GM19023 (cell line): ENCODE results near the gene FILIP1L.
"Not testable (repeated sequence)": the region's sequence is repeated elsewhere in the genome, so short reads cannot be mapped to it uniquely, and the experiment has no call there.

Experiments
- ATAC-seq: cut with Tn5 transposase; IDR thresholded peaks from one replicate; pipeline ENCODE4 v1.9.1; 2021; ENCODE audit warnings: mild to moderate bottlenecking, moderate library complexity; ENCODE audit not compliant: unreplicated experiment

FILIP1L gene

DNA sequence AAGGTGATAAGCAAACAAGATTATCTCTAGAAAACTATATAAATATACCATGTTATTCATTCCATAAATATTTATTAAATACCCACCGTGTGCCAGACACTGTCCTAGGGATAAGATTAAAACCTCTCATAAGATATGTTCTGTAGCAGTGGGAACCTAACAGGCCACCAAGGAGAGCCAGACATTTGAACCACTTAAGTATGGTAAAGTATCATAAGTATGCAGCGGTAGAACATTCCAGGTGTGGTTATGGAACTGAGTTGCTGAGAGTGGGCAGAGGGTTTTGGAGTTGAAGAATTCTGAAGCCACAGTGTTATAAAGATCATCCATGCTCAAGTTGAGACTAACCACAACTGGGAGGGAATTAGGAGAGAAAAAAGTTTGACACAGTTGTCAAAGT, 14.7 kb downstream of the FILIP1L start:
- no peak for ATAC-seq

DNA sequence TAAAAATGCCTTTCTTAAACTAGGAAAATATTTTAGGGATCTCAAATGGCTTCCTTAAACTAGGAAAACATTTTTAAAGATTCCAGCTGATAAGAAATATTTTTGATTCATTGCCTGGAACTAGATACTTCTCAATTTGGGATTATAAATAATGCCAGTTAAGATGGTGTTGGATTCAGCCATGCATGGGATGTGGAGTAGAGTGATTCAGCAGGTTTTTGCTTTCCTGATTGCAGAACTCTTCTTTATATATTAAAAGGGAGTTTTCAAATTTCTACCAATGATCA, 15.6 kb downstream of the FILIP1L start:
- ATAC-seq, result no peak

DNA sequence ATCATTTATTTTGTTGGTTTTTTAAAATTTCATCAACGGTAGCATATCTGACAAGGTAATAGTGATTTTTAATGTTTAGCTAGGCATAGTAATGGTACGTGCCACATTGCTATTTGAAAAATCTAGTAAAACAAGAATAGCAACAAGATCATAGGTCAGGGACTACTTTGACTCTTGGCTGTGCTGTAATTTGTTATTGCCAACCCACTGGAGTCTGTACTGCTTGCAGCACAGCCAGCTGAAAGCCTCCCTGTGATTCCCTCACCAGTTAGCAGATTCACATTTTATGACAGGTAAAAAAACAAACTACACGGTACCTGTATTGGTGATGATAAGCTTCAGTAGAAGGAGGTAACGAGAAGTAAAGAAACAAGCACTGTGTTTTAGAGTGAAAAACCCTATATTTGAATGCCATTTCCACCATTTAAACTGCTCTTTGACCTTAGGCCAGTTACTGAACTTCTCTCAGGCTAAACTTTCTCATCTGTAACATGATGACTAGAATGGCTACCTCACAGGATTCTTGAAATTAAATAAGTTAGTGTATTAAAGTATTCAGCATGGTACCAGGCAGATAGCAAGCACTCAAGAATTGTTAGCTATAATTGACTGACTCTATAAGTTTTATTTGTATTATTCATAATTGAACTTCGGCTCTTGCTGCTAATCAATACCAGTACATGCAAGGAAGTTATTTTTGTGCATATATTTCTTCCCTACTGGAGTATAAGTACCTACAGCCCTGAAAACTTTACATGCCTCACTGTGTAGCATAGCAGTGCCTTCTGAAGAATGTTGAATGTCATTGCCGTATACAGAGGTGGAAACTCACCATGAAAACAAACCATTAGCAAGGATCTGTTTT, 16.1 kb downstream of the FILIP1L start:
- ATAC-seq, result no peak

DNA sequence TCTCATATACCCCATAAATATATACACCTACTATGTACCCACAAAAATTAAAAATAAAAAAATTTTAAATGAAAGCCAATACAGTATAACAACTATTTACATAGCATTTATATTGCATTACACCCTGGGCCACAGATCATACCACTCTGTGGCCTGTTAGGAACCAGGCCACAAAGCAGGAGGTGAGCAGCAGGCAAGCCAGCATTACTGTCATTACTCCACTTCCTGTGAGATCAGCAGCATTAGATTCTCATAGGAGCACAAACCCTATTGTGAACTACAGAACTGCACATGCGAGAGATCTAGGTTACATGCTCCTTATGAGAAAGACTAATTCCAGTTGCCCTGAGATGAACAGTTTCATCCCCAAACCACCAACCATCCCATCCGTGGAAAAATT, 17.4 kb downstream of the FILIP1L start:
- no peak for ATAC-seq

DNA sequence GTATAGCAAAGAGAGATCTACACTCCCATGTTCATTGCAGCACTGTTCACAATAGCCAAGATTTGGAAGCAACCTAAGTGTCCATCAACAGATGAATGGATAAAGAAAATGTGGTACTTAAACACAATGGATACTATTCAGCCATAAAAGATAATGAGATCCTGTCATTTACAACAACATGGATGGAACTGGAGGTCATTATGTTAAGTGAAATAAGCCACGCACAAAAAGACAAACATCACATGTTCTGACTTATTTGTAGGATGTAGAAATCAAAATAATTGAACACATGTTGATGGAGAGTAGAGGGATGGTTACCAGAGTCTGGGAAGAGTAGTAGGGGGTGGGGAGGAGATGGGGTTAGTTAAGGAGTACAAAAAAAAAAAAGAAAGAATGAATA, 18.0 kb downstream of the FILIP1L start:
- not testable (repeated sequence) for ATAC-seq

DNA sequence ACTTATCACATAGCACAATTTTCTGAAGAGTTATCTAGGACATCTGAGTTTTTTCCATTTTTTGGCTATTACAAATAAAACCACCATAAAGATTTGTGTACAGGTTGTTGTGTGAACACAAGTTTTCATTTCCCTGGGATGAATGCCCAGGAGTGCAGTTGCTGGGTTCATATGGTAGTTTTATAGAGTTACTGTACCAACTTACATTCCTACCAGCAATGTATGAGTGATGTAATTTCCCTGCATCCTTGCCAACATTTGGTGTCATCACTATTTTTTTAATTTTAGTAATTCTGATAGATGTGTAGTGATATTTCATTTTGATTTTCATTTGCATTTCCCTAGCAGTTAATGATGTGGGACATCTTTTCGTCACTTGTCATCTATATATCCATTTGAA, 20.5 kb downstream of the FILIP1L start:
- no peak for ATAC-seq

DNA sequence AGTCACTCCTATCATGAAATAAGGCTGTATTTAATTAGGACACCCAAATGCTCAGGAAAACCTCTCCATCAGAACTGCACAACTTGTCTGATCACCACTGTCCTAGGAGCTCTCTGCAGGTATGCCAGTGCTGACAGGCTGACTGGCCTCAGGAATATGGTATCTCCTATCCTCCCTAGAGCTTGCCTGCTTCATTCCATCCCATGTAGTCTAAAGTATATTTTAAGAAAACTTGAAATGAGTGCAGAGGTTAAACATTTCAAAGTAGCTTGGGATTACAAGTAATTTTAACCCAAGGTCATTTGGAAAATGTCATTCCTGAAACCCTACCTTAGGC, 23.7 kb downstream of the FILIP1L start:
- peak; percentile 9 for ATAC-seq

DNA sequence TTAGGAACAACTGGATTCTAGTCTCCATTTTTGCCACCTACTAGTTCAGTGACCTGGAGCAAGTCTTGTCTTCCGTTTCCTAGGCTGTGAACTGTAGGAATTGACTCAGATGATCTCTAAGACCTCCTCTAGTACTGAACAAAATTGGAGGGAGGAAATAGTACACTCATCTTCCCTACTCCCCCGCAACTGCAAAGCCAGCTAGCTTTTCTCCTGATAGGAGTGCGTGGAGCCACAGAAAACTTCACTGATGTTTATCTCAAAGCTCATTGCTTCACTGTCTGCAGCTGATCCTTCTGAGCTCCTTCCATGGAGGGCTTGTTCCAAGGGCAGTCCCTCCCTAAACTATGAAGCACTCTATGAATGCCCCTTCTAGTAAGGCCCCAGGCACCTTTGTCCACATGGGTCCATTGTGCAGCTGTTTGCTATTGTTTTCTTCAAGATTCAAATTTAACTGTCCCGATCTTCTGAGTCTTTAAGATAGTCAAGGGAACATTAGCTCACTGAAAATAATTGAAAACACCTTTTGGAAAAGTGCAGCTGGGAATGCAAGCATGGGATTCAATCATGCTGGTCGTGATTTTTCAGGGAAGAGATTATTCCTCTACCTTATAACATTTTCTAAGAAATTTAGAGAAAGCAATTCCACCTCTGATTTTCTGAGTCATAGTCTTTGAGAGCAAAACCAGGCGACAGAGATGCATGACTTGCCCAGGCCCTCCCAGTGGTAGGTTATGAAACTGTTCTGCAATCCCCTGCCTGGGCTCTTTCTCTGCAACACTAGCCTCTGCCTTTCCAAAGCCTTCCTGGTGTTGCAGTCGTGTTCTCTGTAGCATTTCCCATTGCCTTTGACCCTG, 24.3 kb downstream of the FILIP1L start:
- ATAC-seq, result peak; percentile 80

DNA sequence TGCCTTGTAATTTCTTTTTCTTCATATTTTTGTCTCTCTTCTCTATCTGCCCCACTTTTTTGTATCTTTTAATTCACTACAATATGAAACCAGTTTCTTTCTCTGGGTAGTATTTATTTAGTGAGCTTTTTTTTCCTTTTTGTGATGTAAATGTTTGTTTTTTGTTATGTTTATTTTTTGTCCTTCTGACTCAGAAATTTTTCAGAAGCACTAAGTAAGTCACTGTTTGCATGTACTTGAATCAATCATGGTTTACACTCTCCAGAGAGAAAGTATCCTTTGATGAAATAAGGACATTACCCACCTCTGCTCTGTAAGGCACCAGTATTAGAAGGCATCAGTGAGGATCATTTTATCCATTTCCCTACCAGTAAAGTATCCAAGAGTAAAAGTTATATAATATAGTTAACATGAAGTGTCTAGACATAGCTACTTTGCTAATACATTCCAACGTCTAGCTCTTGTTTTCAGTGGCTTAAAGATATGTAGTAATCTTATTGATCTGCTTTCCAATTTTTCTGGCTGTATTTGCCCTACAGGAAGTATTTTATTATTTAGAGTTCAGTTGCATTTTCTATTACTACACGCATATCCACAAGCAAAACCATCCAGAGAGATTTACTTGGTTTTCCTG, 25.4 kb downstream of the FILIP1L start:
- no peak for ATAC-seq

DNA sequence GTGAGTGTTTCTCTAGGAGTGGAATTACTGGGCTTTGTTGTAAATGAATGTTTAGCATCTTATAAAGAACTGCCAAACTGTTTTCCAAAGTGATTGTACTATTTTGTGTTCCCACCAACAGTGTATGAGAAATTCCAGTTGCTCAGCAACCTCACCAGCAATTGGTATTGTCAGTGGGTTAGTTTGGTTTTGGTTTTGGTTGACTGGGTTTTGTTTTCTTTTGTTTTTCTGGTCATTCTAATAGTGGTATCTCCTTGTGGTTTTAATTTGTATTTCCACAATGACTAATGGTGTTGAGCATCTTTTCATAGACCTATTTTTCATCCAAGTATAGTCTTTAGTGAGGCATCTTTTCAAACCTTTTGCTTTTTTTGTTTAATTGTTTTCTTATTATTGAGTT, 27.1 kb downstream of the FILIP1L start:
- peak; percentile 90 for ATAC-seq

DNA sequence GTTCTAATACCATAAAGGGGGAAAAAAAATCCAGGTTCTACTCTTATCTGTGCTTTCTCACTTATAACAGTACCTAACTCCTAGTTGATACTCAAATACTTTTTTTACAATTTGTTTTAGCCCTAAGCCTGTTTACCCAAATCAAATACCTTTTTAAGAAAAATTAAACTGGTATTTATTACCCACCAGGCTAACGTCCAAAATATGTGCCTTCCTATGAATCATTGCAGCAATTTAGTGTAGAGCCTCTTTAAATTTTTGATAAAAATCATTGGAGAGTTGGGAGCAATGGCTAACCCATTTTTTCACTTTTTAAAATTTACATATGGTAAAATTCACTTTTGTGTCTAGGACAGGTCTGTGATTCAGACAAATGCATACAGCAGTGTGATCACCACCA, 27.9 kb downstream of the FILIP1L start:
- no peak for ATAC-seq

DNA sequence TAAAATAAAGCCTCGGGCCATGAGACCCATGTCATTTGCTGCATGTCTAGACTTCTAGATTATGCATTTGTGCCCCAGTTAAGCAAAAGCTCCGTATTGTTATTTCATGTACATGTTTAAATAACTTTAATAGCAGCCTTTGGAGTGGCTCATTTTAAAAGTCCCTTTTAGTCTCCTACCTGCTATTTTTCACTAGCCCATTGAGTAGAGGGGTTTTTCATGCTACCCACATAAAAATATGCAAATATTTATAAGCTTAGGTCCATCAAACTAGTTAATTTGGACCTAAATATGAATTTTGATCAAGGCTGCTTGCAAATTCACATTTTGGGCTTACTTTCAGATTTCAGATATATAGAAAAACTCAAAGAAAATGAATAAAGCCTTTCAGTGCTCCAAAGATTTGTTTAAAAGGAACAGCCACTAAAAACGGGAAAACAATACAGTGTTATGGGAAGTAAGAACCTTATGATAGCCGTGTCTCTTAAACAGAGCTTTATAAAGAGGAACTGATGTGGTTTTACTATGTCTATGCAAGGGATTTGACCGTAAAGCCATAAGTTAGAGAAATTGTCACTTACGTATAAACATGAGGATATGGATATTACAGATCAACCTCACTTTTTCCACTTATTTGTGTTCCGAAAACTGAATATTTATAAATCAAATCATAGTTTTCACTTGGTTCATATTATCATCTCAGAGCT, 30.0 kb downstream of the FILIP1L start:
- ATAC-seq, result no peak

DNA sequence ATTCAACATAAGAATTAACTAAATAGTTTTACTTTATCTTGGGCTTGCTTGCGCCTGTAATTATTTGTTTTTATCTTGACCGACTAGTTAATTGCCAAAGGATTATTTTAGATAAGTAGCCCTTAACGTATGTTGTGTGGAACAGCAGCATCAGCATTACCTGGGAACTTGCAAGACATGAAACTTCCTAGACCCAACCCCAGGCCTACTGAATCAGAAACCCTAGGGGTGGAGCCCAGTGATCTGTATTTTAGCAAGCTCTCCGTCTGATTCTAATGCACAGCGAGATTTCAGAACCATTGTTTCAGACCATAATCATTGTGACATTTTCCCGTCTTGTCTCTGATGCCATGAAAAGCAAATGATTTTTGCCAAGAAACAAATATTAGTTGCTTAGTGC, 31.1 kb downstream of the FILIP1L start:
- ATAC-seq, result no peak

DNA sequence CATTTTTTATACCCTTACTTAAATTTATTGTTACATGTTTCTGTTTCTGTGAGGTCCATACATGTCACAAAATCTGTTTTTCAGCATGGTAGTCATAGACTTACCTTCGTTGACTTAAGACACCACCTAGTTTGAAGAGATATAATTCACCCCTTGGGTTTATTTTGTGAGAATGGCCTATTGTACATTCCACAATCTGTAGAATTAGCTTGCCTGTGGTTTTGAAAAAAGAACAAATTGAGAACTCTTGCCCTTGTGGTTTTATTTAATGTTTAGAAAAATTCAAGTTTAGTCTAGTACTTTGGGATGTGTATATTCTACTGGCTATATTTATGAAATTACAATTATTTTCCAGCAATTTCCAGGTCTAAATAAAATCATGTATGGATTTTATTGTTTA, 31.6 kb downstream of the FILIP1L start:
- ATAC-seq, result no peak

DNA sequence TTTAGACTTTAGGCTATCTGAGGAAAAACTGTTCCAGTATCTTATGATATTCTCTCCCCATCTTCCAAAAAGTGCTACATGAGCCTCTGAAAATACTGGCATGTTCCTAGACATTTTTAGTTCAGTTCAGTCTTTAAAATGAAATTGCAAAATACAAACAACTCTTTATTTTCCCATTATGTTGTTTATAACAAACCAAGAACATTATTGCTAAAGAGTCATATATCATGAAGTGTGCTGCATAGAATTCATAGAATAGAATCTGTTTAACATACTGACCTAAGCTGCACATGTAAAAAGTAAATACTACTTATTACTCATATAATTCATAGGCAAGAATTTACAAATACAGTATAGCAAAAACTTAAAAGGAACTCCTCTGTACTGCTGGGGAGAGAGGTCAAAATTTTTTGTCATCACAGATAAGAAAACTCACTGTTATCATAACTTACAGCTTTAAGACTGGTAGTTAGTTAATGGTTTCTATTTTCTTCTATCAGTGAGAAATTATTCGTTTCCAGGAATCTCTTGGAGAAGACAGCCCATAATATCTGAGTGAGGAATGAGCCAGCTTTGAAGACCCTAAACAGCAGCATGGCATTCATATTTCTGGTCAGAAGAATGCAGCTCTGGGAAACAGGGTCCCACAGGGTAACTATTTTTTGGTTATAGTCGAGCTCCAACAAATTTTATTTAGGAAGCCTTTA, 32.2 kb downstream of the FILIP1L start:
- no peak for ATAC-seq

DNA sequence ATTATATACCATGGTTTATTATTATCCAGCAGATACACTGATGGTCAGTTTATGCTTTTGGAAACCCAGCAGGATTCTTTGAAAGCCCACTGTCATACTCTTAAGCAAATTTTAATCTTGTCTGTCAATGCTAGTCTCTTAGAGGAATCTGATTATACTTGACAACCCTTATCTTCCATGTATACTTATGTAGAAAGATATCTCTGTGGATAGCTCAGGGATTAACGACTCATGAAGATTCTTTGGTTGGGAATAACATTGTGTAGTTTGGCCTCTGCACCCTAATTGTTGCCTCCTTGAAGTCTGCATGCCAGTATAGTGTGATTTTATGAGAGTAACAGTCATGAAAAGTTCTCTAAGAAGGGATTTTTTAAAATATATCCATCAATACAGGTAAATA, 33.0 kb downstream of the FILIP1L start:
- no peak for ATAC-seq

DNA sequence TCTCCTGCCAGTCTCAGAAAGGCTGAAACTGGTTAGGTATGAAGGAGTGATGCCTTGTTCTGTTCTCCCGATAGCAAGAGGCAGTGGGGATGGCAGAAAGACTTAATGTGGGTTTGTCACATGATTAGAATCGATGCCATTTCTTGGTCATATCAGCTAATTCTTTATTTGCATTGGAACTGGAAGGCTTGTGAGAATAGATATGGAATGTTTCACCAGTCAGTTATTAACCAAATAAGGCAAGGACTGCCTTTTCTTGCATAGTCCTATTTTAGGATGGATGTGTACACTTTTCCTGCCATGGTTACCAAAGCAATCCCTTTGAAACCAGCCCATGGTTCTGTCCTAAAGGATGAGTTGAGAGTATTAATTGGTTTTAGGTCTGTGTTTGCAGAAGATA, 33.7 kb downstream of the FILIP1L start:
- ATAC-seq, result no peak

DNA sequence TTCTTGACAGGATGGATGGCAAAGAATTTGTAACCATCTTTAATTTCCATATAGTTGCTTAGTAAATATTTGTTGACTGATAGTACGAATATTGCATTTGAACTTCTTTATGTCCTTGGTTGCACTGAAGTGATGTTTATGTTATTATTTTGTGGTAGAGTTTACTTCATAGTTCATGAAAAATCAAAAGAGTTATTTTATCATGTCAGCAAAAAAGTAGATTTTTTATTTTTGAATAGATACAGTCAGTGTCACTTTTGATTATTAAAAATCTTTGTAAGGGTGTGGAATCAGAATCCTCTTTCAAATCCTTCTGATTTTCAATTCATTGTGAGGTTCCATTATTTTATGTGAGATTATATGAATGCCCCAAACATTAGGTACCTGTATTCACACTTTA, 35.0 kb downstream of the FILIP1L start:
- no peak for ATAC-seq

DNA sequence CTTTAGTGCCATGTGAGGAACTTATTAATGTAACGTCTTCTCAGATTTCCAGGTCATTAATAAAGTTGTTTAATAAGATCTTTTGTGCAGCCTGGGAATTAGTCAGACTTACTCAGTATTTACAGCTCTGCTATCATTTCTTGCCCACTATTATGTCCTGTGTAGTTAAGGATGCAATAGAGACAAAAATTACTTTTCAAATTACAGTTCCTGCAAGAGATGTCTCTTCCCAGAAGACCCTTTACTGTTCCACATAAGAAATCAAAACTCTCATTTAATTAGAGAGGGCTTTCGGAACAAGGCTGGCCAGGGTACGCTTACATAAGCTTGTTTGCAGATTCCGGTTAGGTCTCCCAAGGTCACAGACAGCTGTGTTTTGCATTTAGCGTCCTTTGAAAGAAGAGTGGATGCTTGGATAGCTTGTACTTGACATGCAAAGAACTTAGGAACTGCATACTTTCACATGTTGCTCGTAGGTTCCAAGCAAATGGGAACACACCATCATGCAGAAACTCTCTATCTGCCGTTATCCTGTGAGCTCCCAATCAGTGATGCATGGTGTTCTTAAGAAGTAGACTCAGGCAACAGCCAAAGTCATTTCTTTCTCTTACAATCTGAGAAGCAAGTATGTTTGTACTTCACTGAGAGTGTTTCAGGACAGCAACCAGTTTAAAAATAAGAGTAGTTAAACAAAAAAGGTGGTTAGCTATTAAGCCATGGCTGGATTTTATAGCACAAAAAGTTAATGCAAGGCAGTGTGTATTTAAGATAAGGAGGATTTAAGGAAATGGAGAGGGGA, 37.4 kb downstream of the FILIP1L start:
- no peak for ATAC-seq
